ENCODE results near the gene LAMA3. TPM values are rescaled to one million over a fixed set of nuclear protein-coding genes. Genes with fewer than 3 reads are reported as not detected.

LAMA3 gene
- total and polyA plus RNA-seq, 4 donors: 0.26 to 3.9 (median 0.37) TPM

- no peak for TF ChIP-seq ZBTB33 (IDR thresholded peaks at IDR 0.05)
- no peak for TF ChIP-seq GABPA (IDR thresholded peaks at IDR 0.05 in 1 of 2, conservative IDR thresholded peaks at IDR 0.05 in 1 of 2)
- TF ChIP-seq RAD21 (IDR thresholded peaks at IDR 0.05): no peak
- TF ChIP-seq CTCF (IDR thresholded peaks at IDR 0.05; ENCODE audit: low read depth, low read length, missing input control): no peak
- TF ChIP-seq YY1 (IDR thresholded peaks at IDR 0.05): no peak
- no peak for TF ChIP-seq FOXA2 (IDR thresholded peaks at IDR 0.05)
These were observed 301.5 kb downstream of the LAMA3 start (continued) for GRCh38 chr18:23990474-23991410.

GRCh38 chr18:23992089-23992940 is 303.1 kb downstream of the LAMA3 start:
- Histone ChIP-seq H3K36me3 (ENCODE audit: control insufficient read depth in 4 of 4, insufficient read depth in 3 of 4, low read depth in 1 of 4, low read length in 3 of 4) (no peaks in the 10 kb centered on the region), H3K9ac (ENCODE audit: low read depth in 1 of 2, low read length in 2 of 2) (peak overlapping the region in 1 of 2 donors; percentile 30), H3K4me1 (ENCODE audit: control insufficient read depth in 4 of 4, insufficient read depth in 4 of 4, low read length in 3 of 4) (peaks cover 0 to 10% (median 4%) of the 10 kb centered on the region in 4 donors), H3K27me3 (ENCODE audit: control insufficient read depth in 4 of 4, insufficient read depth in 4 of 4, low read length in 3 of 4) (no peaks in the 10 kb centered on the region), H3K9me3 (ENCODE audit: control insufficient read depth in 4 of 4, low read length in 3 of 4) (no peaks in the 10 kb centered on the region), H3K27ac (ENCODE audit: low read depth in 1 of 2, low read length in 2 of 2) (peak overlapping the region in 1 of 2 donors; percentile 3), H3K4me3 (ENCODE audit: low read depth in 1 of 3, low read length in 3 of 3) (no peak overlapping the region)
- DNase-seq (ENCODE audit: low spot score): no peak
- 48% methylated on average over 7 of the region's 7 CpGs for WGBS
- peak in 1 of 2 donors; percentile 47 for TF ChIP-seq RXRA (IDR thresholded peaks at IDR 0.05)
- peak in 1 of 2 donors; percentile 26 for TF ChIP-seq HNF4A (conservative IDR thresholded peaks at IDR 0.05)
- TF ChIP-seq EGR1 (IDR thresholded peaks at IDR 0.05; ENCODE audit: low read depth in 2 of 2): no peak
- peak; percentile 40 to 53 for TF ChIP-seq RAD21 (IDR thresholded peaks at IDR 0.05)
- peak; percentile 53 for TF ChIP-seq YY1 (IDR thresholded peaks at IDR 0.05)

GRCh38 chr18:23992941-23993280 is 303.7 kb downstream of the LAMA3 start:
- H3K27ac ChIP-seq (ENCODE audit: low read depth in 1 of 2, low read length in 2 of 2): peak overlapping the region in 1 of 2 donors; percentile 3
- 88% methylated on average over 2 of the region's 2 CpGs for WGBS
- H3K9me3 ChIP-seq (ENCODE audit: control insufficient read depth in 4 of 4, low read length in 3 of 4): no peaks in the 10 kb centered on the region
- no peaks in the 10 kb centered on the region for H3K27me3 ChIP-seq (ENCODE audit: control insufficient read depth in 4 of 4, insufficient read depth in 4 of 4, low read length in 3 of 4)
- H3K36me3 ChIP-seq (ENCODE audit: control insufficient read depth in 4 of 4, insufficient read depth in 3 of 4, low read depth in 1 of 4, low read length in 3 of 4): no peaks in the 10 kb centered on the region
- H3K4me1 ChIP-seq (ENCODE audit: control insufficient read depth in 4 of 4, insufficient read depth in 4 of 4, low read length in 3 of 4): peaks cover 0 to 10% (median 4%) of the 10 kb centered on the region in 4 donors
- H3K4me3 ChIP-seq (ENCODE audit: low read depth in 1 of 3, low read length in 3 of 3): no peak overlapping the region
- TF ChIP-seq SP1 (IDR thresholded peaks at IDR 0.05) (no peak), FOXA1 (IDR thresholded peaks at IDR 0.05) (no peak), EGR1 (IDR thresholded peaks at IDR 0.05; ENCODE audit: low read depth in 2 of 2) (no peak), REST (IDR thresholded peaks at IDR 0.05) (no peak), FOXA2 (IDR thresholded peaks at IDR 0.05) (no peak), CTCF (IDR thresholded peaks at IDR 0.05; ENCODE audit: low read depth, low read length, missing input control) (no peak)
- peak overlapping the region in 1 of 2 donors; percentile 30 for H3K9ac ChIP-seq (ENCODE audit: low read depth in 1 of 2, low read length in 2 of 2)
- no peak for DNase-seq (ENCODE audit: low spot score)
